Measurements from ENCODE around the gene SERTAD2.

- TF ChIP-seq POLR2A (IDR thresholded peaks at IDR 0.05) (no peak), CTCF (IDR thresholded peaks at IDR 0.05) (no peak)
These were observed 14.8 kb upstream of the SERTAD2 start for GRCh38 chr2:64668542-64668941.

All from thyroid gland (tissue), 4 donors.